DND-41 (cell line): ENCODE data around the gene IQSEC1.

ENCODE experiments used
- EZH2 ChIP-seq: IDR thresholded peaks from 3 replicates; pipeline ENCODE4 v1.6.1; 2012; ENCODE audit warnings: borderline replicate concordance, low read depth, mild to moderate bottlenecking, moderate library complexity, low read length, inconsistent platforms; ENCODE audit not compliant: severe bottlenecking
- TF ChIP-seq, protein P1 (sequence below): IDR thresholded peaks from 2 replicates; pipeline ENCODE4 v1.5.1; 2012; ENCODE audit warnings: borderline replicate concordance, low read length, moderate library complexity, mild to moderate bottlenecking; ENCODE audit not compliant: poor library complexity, severe bottlenecking; ENCODE audit errors: extremely low read depth

DNA sequence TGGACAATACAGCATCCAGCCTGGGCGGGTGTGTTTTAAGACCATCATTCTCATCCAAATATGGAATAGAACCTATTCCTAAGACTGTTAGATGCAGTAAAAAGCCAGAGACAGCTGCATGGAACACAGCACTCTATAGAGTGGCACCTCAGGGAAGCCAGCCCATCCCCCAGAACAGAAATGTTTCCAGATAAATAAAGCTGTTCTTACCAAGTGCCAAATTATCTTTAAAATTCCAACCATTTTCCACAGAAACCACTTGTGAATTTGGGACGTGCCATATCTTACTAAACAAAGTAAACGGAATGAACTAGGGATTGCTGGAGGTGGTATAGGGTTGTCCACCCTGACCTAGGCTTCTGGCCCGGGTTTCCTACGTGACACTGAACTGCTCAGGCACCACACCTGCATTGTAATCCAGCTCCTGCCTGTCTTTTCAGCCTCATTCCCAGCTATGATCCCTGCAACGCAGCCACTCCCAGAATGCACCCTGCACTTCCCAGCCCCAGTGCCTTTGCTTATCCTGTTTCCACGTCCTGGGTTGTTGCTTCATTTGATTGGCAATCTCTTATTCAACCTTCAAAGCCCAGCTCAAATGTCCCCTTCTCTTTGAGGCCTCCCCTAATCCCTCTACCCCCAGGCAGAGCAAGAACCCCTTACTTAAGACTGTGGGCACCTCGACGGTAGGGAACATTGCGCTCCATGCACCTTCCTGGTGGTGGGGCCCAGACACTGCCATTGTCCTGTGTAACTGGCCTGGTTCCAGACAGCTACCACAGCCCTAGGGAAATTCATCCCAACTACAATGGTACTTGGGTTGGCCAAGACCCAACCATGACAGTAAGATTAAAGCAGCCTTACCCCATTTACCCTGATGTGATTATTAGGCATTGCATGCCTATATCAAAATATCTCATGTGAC is 100.2 kb downstream of the IQSEC1 start:
- TF ChIP-seq, protein P1, sequence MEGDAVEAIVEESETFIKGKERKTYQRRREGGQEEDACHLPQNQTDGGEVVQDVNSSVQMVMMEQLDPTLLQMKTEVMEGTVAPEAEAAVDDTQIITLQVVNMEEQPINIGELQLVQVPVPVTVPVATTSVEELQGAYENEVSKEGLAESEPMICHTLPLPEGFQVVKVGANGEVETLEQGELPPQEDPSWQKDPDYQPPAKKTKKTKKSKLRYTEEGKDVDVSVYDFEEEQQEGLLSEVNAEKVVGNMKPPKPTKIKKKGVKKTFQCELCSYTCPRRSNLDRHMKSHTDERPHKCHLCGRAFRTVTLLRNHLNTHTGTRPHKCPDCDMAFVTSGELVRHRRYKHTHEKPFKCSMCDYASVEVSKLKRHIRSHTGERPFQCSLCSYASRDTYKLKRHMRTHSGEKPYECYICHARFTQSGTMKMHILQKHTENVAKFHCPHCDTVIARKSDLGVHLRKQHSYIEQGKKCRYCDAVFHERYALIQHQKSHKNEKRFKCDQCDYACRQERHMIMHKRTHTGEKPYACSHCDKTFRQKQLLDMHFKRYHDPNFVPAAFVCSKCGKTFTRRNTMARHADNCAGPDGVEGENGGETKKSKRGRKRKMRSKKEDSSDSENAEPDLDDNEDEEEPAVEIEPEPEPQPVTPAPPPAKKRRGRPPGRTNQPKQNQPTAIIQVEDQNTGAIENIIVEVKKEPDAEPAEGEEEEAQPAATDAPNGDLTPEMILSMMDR, result no peak
- no peak for TF ChIP-seq EZH2
